ENCODE data around the gene ZCWPW2.

Gene ZCWPW2

DNA sequence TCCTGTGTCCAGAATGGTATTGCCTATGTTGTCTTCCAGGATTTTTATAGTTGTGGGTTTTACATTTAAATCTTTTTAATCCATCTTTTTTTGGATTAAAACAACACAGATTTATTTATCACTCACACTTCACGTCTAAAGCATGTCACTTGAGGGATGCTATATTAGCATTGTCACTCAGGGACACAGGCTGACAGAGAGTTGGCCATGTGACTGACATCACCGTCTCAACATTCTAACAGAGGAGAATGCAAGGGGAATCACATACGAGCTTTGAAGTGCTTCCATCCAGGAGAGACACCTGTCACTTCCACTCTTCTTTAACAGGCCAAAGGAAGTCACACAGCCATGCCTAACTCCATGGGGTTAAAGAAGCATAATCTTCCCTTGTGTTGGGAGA is 204.7 kb downstream of the ZCWPW2 start:
- TF ChIP-seq, protein P1, sequence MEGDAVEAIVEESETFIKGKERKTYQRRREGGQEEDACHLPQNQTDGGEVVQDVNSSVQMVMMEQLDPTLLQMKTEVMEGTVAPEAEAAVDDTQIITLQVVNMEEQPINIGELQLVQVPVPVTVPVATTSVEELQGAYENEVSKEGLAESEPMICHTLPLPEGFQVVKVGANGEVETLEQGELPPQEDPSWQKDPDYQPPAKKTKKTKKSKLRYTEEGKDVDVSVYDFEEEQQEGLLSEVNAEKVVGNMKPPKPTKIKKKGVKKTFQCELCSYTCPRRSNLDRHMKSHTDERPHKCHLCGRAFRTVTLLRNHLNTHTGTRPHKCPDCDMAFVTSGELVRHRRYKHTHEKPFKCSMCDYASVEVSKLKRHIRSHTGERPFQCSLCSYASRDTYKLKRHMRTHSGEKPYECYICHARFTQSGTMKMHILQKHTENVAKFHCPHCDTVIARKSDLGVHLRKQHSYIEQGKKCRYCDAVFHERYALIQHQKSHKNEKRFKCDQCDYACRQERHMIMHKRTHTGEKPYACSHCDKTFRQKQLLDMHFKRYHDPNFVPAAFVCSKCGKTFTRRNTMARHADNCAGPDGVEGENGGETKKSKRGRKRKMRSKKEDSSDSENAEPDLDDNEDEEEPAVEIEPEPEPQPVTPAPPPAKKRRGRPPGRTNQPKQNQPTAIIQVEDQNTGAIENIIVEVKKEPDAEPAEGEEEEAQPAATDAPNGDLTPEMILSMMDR (IDR thresholded peaks at IDR 0.05; ENCODE audit: low read depth, low read length, missing control alignments), result no peak
- no peak overlapping the region for H3K4me3 ChIP-seq (replicated peaks; ENCODE audit: low read depth, low read length)
- DNase-seq (ENCODE audit: extremely low read depth, low read depth), result no peak

DNA sequence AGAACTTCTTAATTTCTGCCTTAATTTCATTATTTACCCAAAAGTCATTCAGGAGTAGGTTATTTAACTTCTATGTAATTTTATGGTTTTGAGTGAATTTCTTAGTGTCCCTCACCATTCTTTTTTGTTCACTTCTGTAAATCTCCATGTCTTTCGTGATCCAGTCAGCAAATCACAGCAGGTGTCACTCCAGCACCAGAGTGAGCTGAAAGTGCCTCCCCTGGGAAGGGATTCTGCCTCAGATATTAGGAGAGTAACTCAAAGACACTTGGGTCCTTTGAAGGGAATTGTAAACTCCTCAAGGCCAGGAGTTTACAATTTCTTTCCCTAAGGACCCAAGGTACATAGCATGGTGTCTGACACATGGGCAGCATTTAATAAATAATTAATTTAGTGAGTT is 207.7 kb downstream of the ZCWPW2 start:
- no peak overlapping the region for H3K4me3 ChIP-seq (replicated peaks; ENCODE audit: low read depth, low read length)
- no peak for DNase-seq (ENCODE audit: extremely low read depth, low read depth)
- TF ChIP-seq, protein P1 (IDR thresholded peaks at IDR 0.05; ENCODE audit: low read depth, low read length, missing control alignments), result no peak

DNA sequence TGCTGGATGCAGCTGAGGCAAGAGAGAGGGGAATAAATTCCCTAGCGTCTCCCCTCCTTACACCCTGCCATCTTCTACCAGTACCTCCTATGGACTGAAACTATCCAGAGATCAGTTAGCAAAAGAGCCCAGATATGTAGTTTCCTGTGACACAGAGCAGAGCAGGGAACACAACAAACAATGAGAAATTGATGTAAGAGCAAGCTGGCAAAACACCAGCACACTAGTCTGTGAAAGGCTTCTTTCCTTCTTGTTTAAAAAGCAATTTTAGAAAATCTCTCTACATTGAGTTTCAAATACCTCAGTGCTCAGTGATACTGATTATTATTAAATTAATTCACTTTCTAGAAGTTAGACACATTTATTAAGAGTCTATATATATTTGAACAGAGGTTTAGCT is 215.7 kb downstream of the ZCWPW2 start:
- DNase-seq (ENCODE audit: extremely low read depth, low read depth), result no peak
- TF ChIP-seq, protein P1 (IDR thresholded peaks at IDR 0.05; ENCODE audit: low read depth, low read length, missing control alignments), result no peak

DNA sequence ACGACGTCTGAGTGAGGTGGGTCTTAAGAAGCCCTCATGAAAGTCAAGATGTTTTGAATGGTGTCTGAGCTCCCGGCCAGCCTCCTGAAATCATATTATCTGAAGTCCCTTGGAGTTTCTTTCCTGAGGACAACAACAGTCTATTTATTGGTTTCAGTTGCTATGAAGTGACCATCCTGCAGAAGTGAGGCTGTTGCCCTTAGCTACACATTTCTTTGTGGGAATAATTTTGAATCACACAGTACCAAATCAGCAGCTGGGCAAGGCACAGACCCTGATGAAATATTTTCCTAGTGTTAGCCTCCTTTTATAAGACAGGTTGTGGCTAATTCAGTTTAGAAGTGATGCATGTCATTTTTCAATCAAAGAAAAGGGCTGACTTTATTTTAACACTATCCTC is 220.8 kb downstream of the ZCWPW2 start:
- no peak for DNase-seq (ENCODE audit: extremely low read depth, low read depth)
- H3K4me3 ChIP-seq (replicated peaks; ENCODE audit: low read depth, low read length), result no peak overlapping the region
- TF ChIP-seq, protein P1 (IDR thresholded peaks at IDR 0.05; ENCODE audit: low read depth, low read length, missing control alignments), result no peak

More for the DNA sequence above, 215.7 kb downstream of the ZCWPW2 start:
- H3K4me3 ChIP-seq (replicated peaks; ENCODE audit: low read depth, low read length), result no peak overlapping the region

DNA sequence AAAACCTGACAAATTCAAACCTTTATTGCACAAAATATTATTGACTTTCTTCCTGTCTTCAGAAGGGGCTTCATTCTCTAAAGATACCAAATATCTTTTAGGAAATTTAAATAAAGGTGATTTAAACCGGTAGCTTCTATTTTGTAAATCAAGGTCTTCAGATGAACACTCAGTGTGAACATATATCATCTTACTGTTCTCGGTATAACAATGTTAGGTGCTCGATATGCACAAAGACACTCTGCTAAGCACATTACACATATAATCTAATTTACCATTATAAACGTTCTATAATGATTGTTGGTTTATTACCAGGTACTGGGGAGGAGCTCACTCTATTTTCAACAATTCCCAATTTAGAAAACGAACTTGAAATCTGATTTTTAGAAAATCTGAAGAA is 225.5 kb downstream of the ZCWPW2 start:
- DNase-seq (ENCODE audit: extremely low read depth, low read depth), result no peak
- TF ChIP-seq, protein P1 (IDR thresholded peaks at IDR 0.05; ENCODE audit: low read depth, low read length, missing control alignments), result no peak
- no peak overlapping the region for H3K4me3 ChIP-seq (replicated peaks; ENCODE audit: low read depth, low read length)

DNA sequence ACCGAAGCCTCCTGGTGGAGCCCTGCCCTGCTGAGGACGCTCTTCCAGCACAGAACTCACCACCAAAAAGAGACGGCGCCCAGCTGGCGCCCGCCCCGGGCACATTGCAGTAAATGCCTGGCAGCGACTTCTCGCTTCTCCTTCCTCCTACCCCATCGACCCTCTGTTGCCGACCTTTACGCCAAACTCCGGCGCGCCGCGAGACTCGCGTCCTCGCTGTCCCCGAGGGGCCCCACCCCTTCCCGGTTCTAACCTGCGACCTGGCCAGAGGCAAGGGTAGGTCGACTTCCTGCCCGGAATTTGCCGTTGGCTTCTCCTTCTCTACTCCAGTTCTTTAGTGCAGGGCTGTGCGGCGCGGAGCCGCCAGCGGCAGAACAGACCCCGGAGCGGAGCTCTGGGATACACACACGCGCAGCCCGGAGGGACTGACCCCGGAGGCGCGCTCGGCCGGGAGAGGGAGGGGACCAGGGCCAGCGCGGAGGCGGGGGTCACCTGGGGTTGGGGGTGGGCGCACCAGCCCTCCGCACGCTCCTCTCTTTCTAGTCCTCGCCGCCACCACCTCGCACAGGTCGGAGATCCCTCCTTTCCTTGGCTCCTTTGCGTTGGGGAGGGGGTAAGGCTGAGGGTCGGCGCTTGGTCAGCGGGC is 226.7 kb downstream of the ZCWPW2 start:
- no peak overlapping the region for H3K4me3 ChIP-seq (replicated peaks; ENCODE audit: low read depth, low read length)
- TF ChIP-seq, protein P1 (IDR thresholded peaks at IDR 0.05; ENCODE audit: low read depth, low read length, missing control alignments), result no peak
- no peak for DNase-seq (ENCODE audit: extremely low read depth, low read depth)
